NT2/D1 (cell line): ENCODE measurements around the gene FN1.

Source experiments
- SUZ12 ChIP-seq: IDR thresholded peaks from 2 replicates; pipeline ENCODE4 v1.6.1; 2011; ENCODE audit not compliant: insufficient read length, insufficient read depth; ENCODE audit errors: extremely low read depth
- YY1 ChIP-seq: IDR thresholded peaks from 2 replicates; pipeline ENCODE4 v1.6.1; 2011; ENCODE audit not compliant: insufficient read length, insufficient read depth
- ZNF274 ChIP-seq: IDR thresholded peaks from 2 replicates; pipeline ENCODE4 v1.6.1; 2011; ENCODE audit warnings: mild to moderate bottlenecking, low read depth, low read length

DNA sequence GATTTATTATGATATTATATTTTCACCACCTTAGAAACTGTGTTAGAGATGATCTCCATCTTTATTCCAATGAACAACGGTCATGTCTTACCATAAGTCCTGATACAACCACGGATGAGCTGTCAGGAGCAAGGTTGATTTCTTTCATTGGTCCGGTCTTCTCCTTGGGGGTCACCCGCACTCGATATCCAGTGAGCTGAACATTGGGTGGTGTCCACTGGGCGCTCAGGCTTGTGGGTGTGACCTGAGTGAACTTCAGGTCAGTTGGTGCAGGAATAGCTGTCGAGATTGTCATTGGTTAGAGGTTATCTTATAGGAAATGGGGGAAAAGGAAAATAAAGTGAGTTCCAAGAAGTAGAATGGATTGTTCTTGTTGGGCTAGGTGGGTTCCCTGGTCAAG, 56.8 kb downstream of the FN1 start:
- TF ChIP-seq SUZ12 (no peak), YY1 (no peak), ZNF274 (no peak)
